Bone marrow (tissue), 2 donors: ENCODE measurements around the gene PFKP.
A peak's percentile ranks its signal among the peaks of the same experiment; 100 is the strongest.

ENCODE experiments used
- DNase-seq, 2 donors: peaks; one replicate each; lab custom pipeline; 2025; lab: John Stamatoyannopoulos, UW

The PFKP gene

GRCh38 chr10:3067118-3067858 lies at the start of gene PFKP:
PFKP (plus strand) TSS chr10:3067548; CDS start chr10:3067596, 48 bp downstream.
- no peak for DNase-seq

DNA sequence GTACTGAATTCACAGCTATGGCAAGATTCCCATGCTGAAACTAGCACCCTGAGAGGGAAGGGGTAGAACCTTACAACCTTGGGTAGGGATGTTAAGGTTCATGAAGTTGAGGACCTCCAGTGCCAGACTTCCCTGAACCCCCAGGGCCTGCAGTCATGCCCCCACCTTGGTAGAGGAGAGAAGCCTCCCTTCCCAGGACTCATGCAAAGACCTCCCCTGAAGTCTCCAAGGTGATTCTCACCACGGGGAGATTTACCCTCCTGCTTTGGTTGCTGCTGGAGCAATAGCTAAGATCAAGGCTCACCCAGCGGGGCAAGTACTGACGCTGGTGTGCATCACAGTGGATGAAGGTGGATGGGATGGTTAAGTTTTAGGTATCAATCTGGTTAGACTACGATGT lies 49.1 kb upstream of the PFKP start:
- no peak for DNase-seq

GRCh38 chr10:3020311-3020710 lies 47.0 kb upstream of the PFKP start:
- no peak for DNase-seq

GRCh38 chr10:3020881-3021280 lies 46.5 kb upstream of the PFKP start:
- DNase-seq = no peak

- DNase-seq = no peak
Observed at GRCh38 chr10:3022027-3022426, 45.3 kb upstream of the PFKP start.

DNA sequence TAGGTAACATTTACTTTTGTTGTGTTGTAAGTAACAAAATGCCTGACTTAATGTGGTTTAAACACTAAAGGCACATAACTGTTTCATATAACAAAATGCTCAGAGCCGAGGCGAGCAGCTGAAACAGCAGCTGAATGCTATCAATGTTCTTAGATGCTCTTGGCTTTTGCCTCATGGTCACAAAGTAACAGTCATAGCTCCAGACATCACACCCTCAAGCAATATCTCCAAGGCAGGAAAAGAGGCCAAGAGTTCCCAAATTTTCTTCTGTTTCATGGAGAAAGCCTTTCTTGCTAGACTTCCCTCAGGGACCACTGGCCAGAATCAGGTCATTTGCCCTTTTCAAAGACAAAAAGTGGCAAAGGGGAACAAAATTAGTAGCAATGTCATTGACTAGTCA lies 43.5 kb upstream of the PFKP start:
- DNase-seq = no peak

DNA sequence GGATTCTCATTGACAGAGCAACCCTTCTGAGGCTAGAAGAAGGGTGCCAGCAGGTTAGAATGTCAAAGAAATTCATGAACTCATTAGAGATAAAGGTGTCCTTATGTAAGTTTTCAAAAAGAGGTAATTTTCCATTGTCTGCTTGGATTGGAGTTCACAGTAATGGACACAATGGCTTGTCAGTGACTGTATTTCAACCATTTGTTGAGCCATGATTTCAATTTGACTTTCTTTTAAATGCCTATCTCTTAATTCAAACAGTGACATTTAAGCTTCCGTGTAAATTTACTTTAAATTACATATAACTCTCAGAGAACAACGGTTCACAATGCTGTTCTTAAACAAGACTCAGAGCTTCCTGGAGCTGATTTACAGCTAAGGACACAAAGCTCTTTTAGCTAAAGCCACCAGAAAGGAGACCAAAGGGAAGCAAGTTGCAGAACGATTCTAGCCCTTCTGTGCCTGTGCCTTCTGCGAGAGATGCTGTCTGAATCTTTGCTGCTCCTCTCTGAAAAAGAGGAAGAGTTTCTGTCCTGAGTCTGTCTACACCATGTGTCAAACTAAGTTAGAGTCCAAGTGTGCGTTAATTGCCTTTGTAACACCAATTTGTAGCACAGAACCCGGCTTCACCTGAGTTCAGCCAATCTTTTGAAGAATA lies 42.2 kb upstream of the PFKP start:
- DNase-seq = no peak

DNA sequence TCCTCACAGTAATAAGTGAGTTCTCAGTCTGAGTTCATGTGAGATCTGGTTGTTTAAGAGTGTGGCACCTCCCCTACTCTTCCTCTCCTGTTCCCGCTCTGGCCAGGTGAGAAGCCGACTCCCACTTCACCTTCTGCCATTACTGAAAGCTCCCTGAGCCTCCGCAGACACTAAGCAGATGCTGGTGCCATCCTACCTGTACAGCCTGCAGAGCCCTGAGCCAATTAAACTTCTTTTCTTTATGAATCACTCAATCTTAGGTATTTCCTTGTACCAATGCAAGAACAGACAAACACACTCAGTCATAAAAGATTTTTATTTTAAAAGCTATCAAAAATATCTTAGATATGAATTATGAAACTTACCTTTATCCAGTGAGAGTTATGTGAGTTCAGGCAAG lies 39.5 kb upstream of the PFKP start:
- DNase-seq = no peak

GRCh38 chr10:3028441-3028840 lies 38.9 kb upstream of the PFKP start:
- no peak for DNase-seq

DNA sequence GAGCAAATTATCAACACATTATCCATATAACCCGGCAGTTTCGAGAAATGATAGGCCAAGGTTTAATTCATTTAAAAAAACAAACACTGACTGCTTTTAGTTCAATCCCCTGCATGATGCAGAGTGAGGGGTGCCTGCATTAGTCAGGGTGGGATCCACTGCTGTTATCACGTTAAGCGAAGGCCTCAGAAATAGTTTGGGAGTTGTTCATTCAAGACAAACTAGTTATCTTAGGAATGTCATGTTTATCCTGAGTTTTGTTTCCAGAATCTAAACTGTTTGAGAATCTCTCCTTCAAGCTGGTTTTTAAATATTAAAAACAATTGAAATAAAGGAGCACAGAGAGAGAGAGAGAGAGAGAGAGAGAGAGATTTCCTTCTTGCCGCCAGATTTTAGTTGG lies 36.6 kb upstream of the PFKP start:
- DNase-seq = no peak

DNA sequence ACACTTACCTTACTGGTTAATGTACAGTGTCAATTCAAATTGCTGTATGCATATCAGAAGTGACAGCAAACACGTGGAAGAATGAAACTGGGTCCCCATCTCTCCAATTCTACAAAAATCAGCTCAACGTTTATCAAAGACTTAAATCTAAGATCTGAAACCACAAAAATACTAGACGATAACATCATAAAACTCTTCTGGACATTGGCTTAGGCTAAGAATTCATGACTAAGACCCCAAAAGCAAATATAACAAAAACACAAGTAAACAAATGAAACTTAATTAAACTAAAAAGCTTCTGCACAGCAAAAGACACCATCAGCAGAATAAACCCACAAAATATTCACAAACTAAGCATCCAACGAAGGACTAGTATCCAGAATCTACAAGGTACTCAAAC lies 35.9 kb upstream of the PFKP start:
- DNase-seq = no peak

DNA sequence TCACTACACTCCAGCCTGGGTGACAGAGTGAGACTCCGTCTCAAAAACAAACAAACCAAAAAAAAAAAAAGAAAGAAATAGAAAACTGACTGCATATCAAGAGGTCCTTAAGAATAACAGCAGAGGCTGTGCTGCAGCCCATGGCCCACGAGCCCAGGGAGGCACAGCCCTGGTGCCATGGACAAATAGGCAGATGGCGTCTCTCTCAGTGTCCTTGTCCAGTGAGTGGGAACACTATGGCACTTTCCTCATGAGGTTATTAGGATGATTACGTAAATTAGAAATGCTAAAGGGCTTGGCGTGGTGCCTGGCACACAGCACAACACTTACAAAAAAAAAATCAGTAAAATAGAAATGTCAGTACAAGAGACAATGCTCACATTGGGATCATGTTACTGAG lies 33.4 kb upstream of the PFKP start:
- DNase-seq = no peak

DNA sequence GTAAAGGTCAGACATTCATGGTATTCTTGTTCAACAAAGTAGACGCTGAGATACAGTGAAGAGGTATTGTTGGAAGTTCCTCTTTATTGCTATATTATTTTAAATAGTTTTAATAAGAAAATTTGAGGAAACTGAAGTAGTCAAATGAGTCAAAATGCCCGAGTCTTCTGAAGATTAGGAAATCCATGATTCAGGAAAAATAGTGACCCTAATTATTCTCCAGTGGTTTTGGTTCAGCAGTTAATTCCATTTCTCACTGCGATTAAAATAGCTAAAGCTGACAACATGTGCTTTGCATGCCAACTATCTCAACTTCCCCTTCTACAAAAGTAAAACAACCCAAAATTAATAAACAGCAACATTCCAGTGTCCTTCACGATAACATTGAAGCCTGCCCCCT lies 32.7 kb upstream of the PFKP start:
- DNase-seq = no peak

- DNase-seq = no peak
Observed at GRCh38 chr10:3036155-3037021, 31.0 kb upstream of the PFKP start.

DNA sequence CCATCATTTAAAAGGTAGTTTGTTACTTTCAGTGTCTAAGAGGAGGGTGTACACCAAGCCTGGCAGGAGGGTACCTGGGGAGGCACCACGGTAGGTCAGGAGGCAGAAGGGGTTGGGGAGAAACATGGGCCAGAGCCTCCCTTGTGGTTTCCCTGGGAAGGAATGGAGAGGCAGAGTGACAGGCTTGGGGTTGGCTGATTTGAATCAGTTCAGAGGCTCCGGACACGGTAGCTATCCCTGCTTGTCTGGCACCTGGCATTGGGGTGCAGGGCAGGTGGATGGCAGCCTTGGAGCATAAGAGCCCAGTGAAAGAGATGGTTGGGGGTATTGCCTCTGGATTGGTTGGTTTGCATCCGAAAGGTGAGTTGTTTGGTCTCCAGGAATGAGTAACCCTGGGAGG lies 30.2 kb upstream of the PFKP start:
- no peak for DNase-seq

GRCh38 chr10:3040069-3040468 lies 27.3 kb upstream of the PFKP start:
- DNase-seq = no peak

DNA sequence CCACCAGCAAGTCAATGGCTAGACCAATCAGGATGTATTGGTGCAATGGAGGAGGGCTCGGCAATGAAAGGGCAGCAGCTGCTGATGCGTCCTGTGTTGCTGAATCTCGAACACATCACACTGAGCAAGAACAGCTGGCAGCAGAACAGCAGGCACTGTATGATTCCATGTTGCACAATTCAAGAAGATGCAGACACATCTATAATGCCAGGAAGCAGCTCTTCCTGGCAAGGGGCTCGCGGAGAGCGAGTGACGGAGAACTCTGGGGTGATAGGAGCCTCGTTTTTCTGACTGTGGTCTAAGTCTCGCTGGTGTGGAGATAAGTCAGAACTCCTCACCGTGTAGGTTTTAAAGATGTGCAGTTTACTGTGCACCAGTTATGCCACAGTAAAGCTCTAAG lies 24.8 kb upstream of the PFKP start:
- DNase-seq = no peak

DNA sequence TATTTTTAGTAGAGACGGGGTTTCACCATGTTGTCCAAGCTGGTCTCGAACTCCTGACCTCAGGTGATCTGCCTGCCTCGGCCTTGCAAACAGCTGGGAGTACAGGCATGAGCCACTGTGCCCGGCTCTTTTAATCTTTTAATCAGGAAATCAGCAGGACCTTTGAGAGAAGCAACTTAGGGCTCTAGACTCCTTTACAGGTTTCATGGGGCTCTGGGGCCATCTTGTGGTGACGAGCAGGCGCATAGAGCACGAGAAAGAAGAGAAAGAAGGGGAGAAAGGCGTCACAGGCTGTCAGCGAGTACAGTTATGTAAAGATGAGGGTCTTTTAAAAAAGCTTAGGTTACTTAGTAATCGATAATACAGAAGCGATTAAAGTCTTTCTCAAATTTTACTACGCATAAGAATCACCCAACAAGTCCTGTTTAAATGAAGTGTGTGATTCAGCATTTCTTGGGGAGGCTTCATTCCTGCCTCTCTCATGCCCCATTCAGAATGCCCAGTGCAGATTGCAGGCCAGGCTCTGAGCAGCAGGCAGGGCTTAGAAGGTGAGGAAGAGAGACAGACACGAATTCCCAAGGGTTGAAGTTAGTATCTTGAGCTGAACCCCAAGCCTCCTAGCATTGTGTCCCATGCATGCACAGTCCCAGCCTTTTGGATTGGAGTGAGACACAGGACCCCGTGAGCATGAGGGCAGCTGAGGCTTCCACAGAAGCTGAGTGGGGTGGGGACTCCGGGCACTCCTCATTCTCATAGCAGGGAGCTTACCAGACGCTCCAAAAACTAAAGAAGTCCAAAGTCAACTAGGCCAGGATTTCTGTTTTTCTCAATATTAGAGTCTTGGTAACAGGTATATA lies 23.6 kb upstream of the PFKP start:
- peak in 1 of 2 donors; percentile 55 for DNase-seq

GRCh38 chr10:3045471-3046209 lies 21.7 kb upstream of the PFKP start:
- DNase-seq = no peak

DNA sequence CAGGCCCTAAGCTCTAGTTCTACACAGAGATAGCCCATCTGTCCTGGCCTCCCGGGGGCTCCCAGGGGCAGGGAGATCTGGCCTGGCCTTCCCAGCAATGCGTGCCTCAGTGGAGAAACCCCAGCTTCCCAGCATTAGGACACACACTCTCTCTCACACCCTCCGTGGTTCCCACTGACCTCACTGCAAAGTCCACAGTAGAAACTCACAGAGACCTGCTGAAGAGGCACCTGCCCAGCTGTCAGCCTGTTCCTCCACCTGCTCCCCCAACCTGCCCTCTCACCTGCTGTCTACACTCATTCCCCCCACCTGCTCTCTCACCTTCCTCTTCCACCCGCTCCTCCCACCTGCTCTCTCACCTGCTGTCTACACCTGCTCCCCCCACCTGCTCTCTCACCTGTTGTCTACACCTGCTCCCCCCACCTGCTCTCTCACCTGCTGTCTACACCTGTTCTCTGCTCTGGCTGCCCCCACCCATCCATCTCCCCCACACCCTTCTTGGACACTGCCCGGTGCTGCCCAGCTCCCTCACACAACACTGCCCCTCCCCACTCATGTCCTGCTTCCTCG lies 21.1 kb upstream of the PFKP start:
- no peak for DNase-seq

DNA sequence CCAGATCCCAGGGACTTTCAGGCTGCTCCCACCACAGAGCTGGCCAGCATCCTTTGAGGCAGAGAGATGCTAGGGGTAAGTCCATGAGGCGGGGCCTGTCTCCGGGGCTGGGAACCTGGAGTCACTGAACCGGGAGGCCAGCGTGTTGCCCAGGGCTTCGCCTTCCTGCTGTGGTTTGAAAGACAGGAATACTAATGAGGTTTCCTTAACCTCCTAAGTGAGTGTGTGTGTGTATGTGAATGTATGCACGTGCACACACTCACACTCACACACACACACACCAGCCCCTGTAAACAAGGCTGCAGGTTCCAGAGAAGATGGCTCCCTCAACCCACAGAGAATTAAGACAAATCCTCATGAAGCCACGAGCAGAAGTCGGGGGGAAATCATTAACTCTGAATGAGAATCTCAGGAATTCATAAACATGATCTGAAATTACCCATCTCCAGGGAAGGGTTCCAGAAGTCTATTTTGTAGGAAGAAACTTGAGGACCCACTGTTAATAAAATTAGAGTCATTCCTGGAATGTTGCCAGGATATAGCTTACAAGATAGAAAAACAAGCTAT lies 20.3 kb upstream of the PFKP start:
- DNase-seq = no peak
